H9 (cell line): Measurements from ENCODE around the gene ABCB11. TPM values are rescaled to one million over a fixed set of nuclear protein-coding genes. Genes with fewer than 3 reads are reported as not detected.

ENCODE experiments used
- DNase-seq: peaks from one replicate; pipeline ENCODE4 v3.0.0-alpha.2; 2017
- H2AFZ ChIP-seq: one replicate; pipeline ENCODE4 v1.6.1; 2013; ENCODE audit warnings: mild to moderate bottlenecking, low read length, control low read depth, moderate library complexity
- H2AK5ac ChIP-seq: 2 replicates; pipeline ENCODE4 v1.6.1; 2013; ENCODE audit warnings: low read length, control low read depth, mixed read lengths; ENCODE audit not compliant: insufficient read length
- H2BK120ac ChIP-seq: one replicate; pipeline ENCODE4 v1.6.1; 2013; ENCODE audit warnings: low read depth, mild to moderate bottlenecking, low read length, control low read depth, inconsistent platforms; ENCODE audit not compliant: poor library complexity, severe bottlenecking
- H2BK12ac ChIP-seq: 2 replicates; pipeline ENCODE4 v1.6.1; 2013; ENCODE audit warnings: low read length, control low read depth, mixed read lengths, low read depth; ENCODE audit not compliant: insufficient read length
- H2BK15ac ChIP-seq: 2 replicates; pipeline ENCODE4 v1.6.1; 2013; ENCODE audit warnings: low read depth, low read length, control low read depth
- H2BK20ac ChIP-seq: one replicate; pipeline ENCODE4 v1.6.1; 2013; ENCODE audit warnings: low read depth, mild to moderate bottlenecking, low read length, control low read depth, inconsistent platforms; ENCODE audit not compliant: poor library complexity, severe bottlenecking
- H2BK5ac ChIP-seq: 2 replicates; pipeline ENCODE4 v1.6.1; 2013; ENCODE audit warnings: low read length, control low read depth, mixed read lengths; ENCODE audit not compliant: insufficient read length
- H3K14ac ChIP-seq: 2 replicates; pipeline ENCODE4 v1.6.1; 2013; ENCODE audit warnings: low read length, control low read depth; ENCODE audit not compliant: insufficient read depth
- H3K18ac ChIP-seq: 2 replicates; pipeline ENCODE4 v1.6.1; 2013; ENCODE audit warnings: low read depth, mild to moderate bottlenecking, mixed read lengths, low read length, control low read depth; ENCODE audit not compliant: insufficient read length
- H3K23ac ChIP-seq: 2 replicates; pipeline ENCODE4 v1.6.1; 2013; ENCODE audit warnings: low read length, control low read depth, mixed read lengths, low read depth; ENCODE audit not compliant: insufficient read length
- H3K23me2 ChIP-seq: 2 replicates; pipeline ENCODE4 v1.6.1; 2013; ENCODE audit warnings: low read depth, mild to moderate bottlenecking, mixed read lengths, low read length, control low read depth; ENCODE audit not compliant: insufficient read length, poor library complexity, severe bottlenecking
- H3K27ac ChIP-seq: 2 replicates; pipeline ENCODE4 v1.5.1; 2013; ENCODE audit warnings: low read length, control low read depth, mixed read lengths, low read depth; ENCODE audit not compliant: insufficient read length
- H3K27me3 ChIP-seq: 2 replicates; pipeline ENCODE4 v1.6.1; 2013; ENCODE audit warnings: low read length, control low read depth, inconsistent platforms; ENCODE audit not compliant: insufficient read depth
- H3K4ac ChIP-seq: 2 replicates; pipeline ENCODE4 v1.6.1; 2013; ENCODE audit warnings: low read depth, mild to moderate bottlenecking, control low read depth, inconsistent platforms, low read length, moderate library complexity
- H3K4me1 ChIP-seq: 2 replicates; pipeline ENCODE4 v1.6.1; 2013; ENCODE audit warnings: low read length, control low read depth, inconsistent platforms; ENCODE audit not compliant: insufficient read depth
- H3K4me2 ChIP-seq: 2 replicates; pipeline ENCODE4 v1.6.1; 2013; ENCODE audit warnings: low read length, control low read depth, mixed read lengths; ENCODE audit not compliant: insufficient read length, insufficient read depth
- H3K56ac ChIP-seq: 2 replicates; pipeline ENCODE4 v1.6.1; 2013; ENCODE audit warnings: low read depth, mild to moderate bottlenecking, mixed read lengths, low read length, control low read depth; ENCODE audit not compliant: insufficient read length
- H3K79me1 ChIP-seq: 2 replicates; pipeline ENCODE4 v1.6.1; 2013; ENCODE audit warnings: low read depth, mild to moderate bottlenecking, moderate library complexity, low read length, control low read depth, inconsistent platforms; ENCODE audit not compliant: insufficient read depth, poor library complexity, severe bottlenecking
- H3K79me2 ChIP-seq: 2 replicates; pipeline ENCODE4 v1.6.1; 2013; ENCODE audit warnings: low read length, control low read depth, inconsistent platforms; ENCODE audit not compliant: insufficient read depth
- H3K9ac ChIP-seq: 2 replicates; pipeline ENCODE4 v1.6.1; 2013; ENCODE audit warnings: low read length, control low read depth, mixed read lengths; ENCODE audit not compliant: insufficient read length; ENCODE audit errors: extremely low read depth
- H3K9me3 ChIP-seq: one replicate; pipeline ENCODE4 v1.6.1; 2013; ENCODE audit warnings: low read depth, low read length, inconsistent platforms; ENCODE audit not compliant: control insufficient read depth
- H3T11ph ChIP-seq: one replicate; pipeline ENCODE4 v1.6.1; 2013; ENCODE audit warnings: mild to moderate bottlenecking, low read length, control low read depth, inconsistent platforms
- H4K20me1 ChIP-seq: one replicate; pipeline ENCODE4 v1.6.1; 2013; ENCODE audit not compliant: control insufficient read depth, insufficient read length, insufficient read depth
- H4K5ac ChIP-seq: 2 replicates; pipeline ENCODE4 v1.6.1; 2013; ENCODE audit warnings: low read depth, mild to moderate bottlenecking, mixed read lengths, low read length, control low read depth; ENCODE audit not compliant: insufficient read length
- H4K8ac ChIP-seq: replicated peaks from 2 replicates; pipeline ENCODE4 v1.6.1; 2013; ENCODE audit warnings: low read length, control low read depth, mixed read lengths, low read depth; ENCODE audit not compliant: insufficient read length
- H4K91ac ChIP-seq: 2 replicates; pipeline ENCODE4 v1.6.1; 2013; ENCODE audit warnings: low read depth, mild to moderate bottlenecking, moderate library complexity, mixed read lengths, low read length, control low read depth; ENCODE audit not compliant: insufficient read length
- H3K27ac Mint-ChIP-seq, 3 experiments: 2 replicates in 2 of 3; 3 replicates in 1 of 3; pipeline ENCODE4 v1.8.0; 2020 to 2021; ENCODE audit warnings: mixed read lengths in 3 of 3, mild to moderate bottlenecking in 1 of 3, moderate library complexity in 1 of 3
- H3K27me3 Mint-ChIP-seq: 2 replicates; pipeline ENCODE4 v1.8.0; 2021; ENCODE audit warnings: low read depth, mild to moderate bottlenecking, moderate library complexity, mixed read lengths
- H3K36me3 Mint-ChIP-seq, 3 experiments: 2 replicates in 2 of 3; 3 replicates in 1 of 3; pipeline ENCODE4 v1.8.0; 2020 to 2021; ENCODE audit warnings: low read depth in 3 of 3, mixed read lengths in 3 of 3; ENCODE audit not compliant: insufficient read depth in 1 of 3
- H3K4me1 Mint-ChIP-seq, 2 experiments: 2 replicates each; pipeline ENCODE4 v1.8.0; 2020; ENCODE audit warnings: mixed read lengths in 2 of 2
- H3K4me3 Mint-ChIP-seq, 2 experiments: 2 replicates in 1 of 2; 3 replicates in 1 of 2; pipeline ENCODE4 v1.8.0; 2020 to 2021; ENCODE audit warnings: mild to moderate bottlenecking in 2 of 2, mixed read lengths in 2 of 2, moderate library complexity in 1 of 2
- H3K9me3 Mint-ChIP-seq, 2 experiments: 2 replicates in 1 of 2; 3 replicates in 1 of 2; pipeline ENCODE4 v1.8.0; 2020; ENCODE audit warnings: mild to moderate bottlenecking in 2 of 2, mixed read lengths in 2 of 2, moderate library complexity in 1 of 2
- WGBS: extraction: QIAGEN DNeasy Blood & Tissue Kit; methylation state at CpG from one replicate; pipeline ENCODE4 v1.1.7; 2013; ENCODE audit warnings: missing lambda C conversion rate, low lambda C conversion rate, mixed read lengths; ENCODE audit not compliant: insufficient read length; ENCODE audit errors: extremely low coverage; 5-methylcytosine and 5-hydroxymethylcytosine counted together
- total RNA-seq: library from RNA; stranded (reverse); gene quantifications from 2 replicates; pipeline ENCODE4 v1.2.1, GENCODE V29; 2021
- TF ChIP-seq, protein P1 (sequence below): fragments of 200-600 bp; sonication (generic); conservative IDR thresholded peaks from 3 replicates; pipeline ENCODE4 v1.8.0; 2021; ENCODE audit warnings: antibody characterized with exemption, mild to moderate bottlenecking

The ABCB11 gene
- total RNA-seq, 1 experiment from 2014 or later = not detected

DNA sequence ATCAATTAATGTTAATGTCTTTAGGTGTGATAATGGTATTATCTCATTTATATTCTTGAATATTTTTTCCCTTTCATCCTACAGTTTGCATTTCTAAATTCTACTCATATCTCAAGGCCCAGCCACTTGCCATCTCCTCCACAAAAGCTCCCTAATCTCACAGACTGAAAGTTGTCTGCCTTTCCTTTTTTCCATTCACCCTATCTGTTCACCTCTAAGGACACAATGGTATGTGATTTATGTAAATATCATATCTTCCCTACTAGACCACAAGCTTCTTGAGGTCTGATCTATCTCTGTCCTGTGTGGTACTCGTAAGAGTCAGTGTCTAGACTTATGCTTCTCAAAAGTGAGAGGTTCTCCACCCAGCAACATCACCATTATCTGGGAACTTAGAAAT lies 137.0 kb downstream of the ABCB11 start:
- Mint-ChIP-seq H3K4me3 (no peak overlapping the region), H3K9me3 (no peaks in the 10 kb centered on the region), H3K36me3 (peaks cover under 1 to 2% (median 2%) of the 10 kb centered on the region in 3 experiments; a peak in 3 of 7 replicates), H3K4me1 (peaks cover 7 to 12% of the 10 kb centered on the region in 2 experiments), H3K27ac (no peak overlapping the region), H3K27me3 (peaks cover 13% of the 10 kb centered on the region)
- Histone ChIP-seq H2BK5ac (no peak overlapping the region), H2BK12ac (no peak overlapping the region), H3K9ac (no peak overlapping the region), H4K5ac (no peak overlapping the region), H3K14ac (no peak overlapping the region), H3K27ac (no peak overlapping the region), H3K4ac (no peak overlapping the region), H2BK15ac (no peak overlapping the region), H3K9me3 (no peaks in the 10 kb centered on the region), H4K91ac (no peak overlapping the region), H2AFZ (no peak overlapping the region), H3K23me2 (peaks cover 3% of the 10 kb centered on the region), H4K20me1 (no peaks in the 10 kb centered on the region), H3K23ac (no peak overlapping the region), H3K27me3 (no peaks in the 10 kb centered on the region; the same call in 1 of the 2 replicates), H3K56ac (no peak overlapping the region), H3K79me1 (no peaks in the 10 kb centered on the region), H3T11ph (no peak overlapping the region), H2BK120ac (no peak overlapping the region), H4K8ac (no peak overlapping the region), H3K4me1 (no peaks in the 10 kb centered on the region), H2BK20ac (no peak overlapping the region), H3K79me2 (no peaks in the 10 kb centered on the region), H2AK5ac (no peak overlapping the region), H3K18ac (no peak overlapping the region), H3K4me2 (no peak overlapping the region)
- no CpG with 5 or more reads among the region's 1 CpG for WGBS
- no peak for DNase-seq
- TF ChIP-seq, protein P1, sequence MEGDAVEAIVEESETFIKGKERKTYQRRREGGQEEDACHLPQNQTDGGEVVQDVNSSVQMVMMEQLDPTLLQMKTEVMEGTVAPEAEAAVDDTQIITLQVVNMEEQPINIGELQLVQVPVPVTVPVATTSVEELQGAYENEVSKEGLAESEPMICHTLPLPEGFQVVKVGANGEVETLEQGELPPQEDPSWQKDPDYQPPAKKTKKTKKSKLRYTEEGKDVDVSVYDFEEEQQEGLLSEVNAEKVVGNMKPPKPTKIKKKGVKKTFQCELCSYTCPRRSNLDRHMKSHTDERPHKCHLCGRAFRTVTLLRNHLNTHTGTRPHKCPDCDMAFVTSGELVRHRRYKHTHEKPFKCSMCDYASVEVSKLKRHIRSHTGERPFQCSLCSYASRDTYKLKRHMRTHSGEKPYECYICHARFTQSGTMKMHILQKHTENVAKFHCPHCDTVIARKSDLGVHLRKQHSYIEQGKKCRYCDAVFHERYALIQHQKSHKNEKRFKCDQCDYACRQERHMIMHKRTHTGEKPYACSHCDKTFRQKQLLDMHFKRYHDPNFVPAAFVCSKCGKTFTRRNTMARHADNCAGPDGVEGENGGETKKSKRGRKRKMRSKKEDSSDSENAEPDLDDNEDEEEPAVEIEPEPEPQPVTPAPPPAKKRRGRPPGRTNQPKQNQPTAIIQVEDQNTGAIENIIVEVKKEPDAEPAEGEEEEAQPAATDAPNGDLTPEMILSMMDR = no peak
